Measurements from ENCODE around the gene SLC45A3. TPM values are rescaled to one million over a fixed set of nuclear protein-coding genes. Genes with fewer than 3 reads are reported as not detected.

SLC45A3 gene
- total and polyA plus RNA-seq, 2 of the 8 experiments (the other 6 are each of a cell fraction or from before 2014, with no cell fraction given), result 13.0 to 14.3 TPM

- WGBS, 2 experiments (ENCODE audit: extremely low coverage in 1 of 2, insufficient coverage in 1 of 2, insufficient read length in 1 of 2, insufficient replicate concordance in 2 of 2, low coverage in 1 of 2, low lambda C conversion rate in 2 of 2, missing lambda C conversion rate in 1 of 2), result 86% methylated on average over 8 of the region's 8 CpGs; no CpG with 5 or more reads in 1 of the 2 experiments
- H2AK5ac ChIP-seq (ENCODE audit: low read depth, low read length), result no peak overlapping the region
Observed at GRCh38 chr1:205660361-205660760, 19.9 kb downstream of the SLC45A3 start.

More at GRCh38 chr1:205660361-205660760, 19.9 kb downstream of the SLC45A3 start:
- ChIA-PET CTCF (ENCODE audit: partially characterized antibody) (interaction anchor here (0.9 to 18.5 kb wide), 18 partner anchors 11 to 325 kb away, joined by 3 to 856 read pairs (median 22); partner anchors contain the start of genes ELK4 and SLC45A3), POLR2A (ENCODE audit: partially characterized antibody) (interaction anchor here (0.7 to 19.3 kb wide), 13 partner anchors 9 to 89 kb away, joined by 3 to 241 read pairs (median 4); partner anchors contain the start of gene ELK4)
- H2BK120ac ChIP-seq (replicated peaks; ENCODE audit: low read depth, low read length), result no peak overlapping the region
- no peak overlapping the region for H3K56ac ChIP-seq (replicated peaks; ENCODE audit: insufficient read length, low read depth, low read length)
- no peak overlapping the region for H2BK20ac ChIP-seq (ENCODE audit: low read length)
- H3K36me3 ChIP-seq (ENCODE audit: control insufficient read depth in 2 of 4, insufficient read depth in 4 of 4, low read length in 3 of 4), result peaks cover 2 to 13% (median 7%) of the 10 kb centered on the region in 4 experiments; a peak in 6 of 8 replicates
- no peaks in the 10 kb centered on the region; a peak in 1 of 7 replicates for H3K27me3 ChIP-seq (replicated peaks in 1 of 4; ENCODE audit: control insufficient read depth in 3 of 4, extremely low read depth in 1 of 4, insufficient read depth in 3 of 4, low read length in 3 of 4)
- peaks cover 0 to 3% of the 10 kb centered on the region in 2 experiments; a peak in 1 of 4 replicates for H3K79me2 ChIP-seq (ENCODE audit: control insufficient read depth in 1 of 2, insufficient read depth in 2 of 2, low read length in 2 of 2)
- H2BK12ac ChIP-seq (ENCODE audit: low read depth, low read length), result no peak overlapping the region
- H3K23me2 ChIP-seq (ENCODE audit: low read depth, low read length), result no peaks in the 10 kb centered on the region
- FAIRE-seq, result no peak
- no peak overlapping the region for H4K8ac ChIP-seq (ENCODE audit: extremely low read depth, insufficient read depth, low read length)
- no peak for DNase-seq (ENCODE audit: low read depth in 1 of 2, low spot score in 2 of 2)
- H3K9me3 ChIP-seq (ENCODE audit: insufficient read depth in 2 of 2, low read depth in 1 of 2, low read length in 1 of 2), result no peaks in the 10 kb centered on the region
- no peak overlapping the region for H3K23ac ChIP-seq (ENCODE audit: insufficient read length)
- H2BK5ac ChIP-seq (ENCODE audit: low read depth, low read length), result 0 out of 2 replicates have a peak overlapping the region, but pooled peaks have one; percentile 12
- no peak overlapping the region for H3K27ac ChIP-seq (ENCODE audit: low read depth, low read length)
- H3K14ac ChIP-seq (ENCODE audit: insufficient read length), result no peak overlapping the region
- no peak overlapping the region for H4K91ac ChIP-seq (replicated peaks; ENCODE audit: insufficient read length, low read length)
- no peak overlapping the region for H2AFZ ChIP-seq (ENCODE audit: low read length)
- no peak overlapping the region for H3K9ac ChIP-seq (replicated peaks in 1 of 4; ENCODE audit: extremely low read depth in 1 of 4, low read depth in 3 of 4, low read length in 3 of 4)
- peaks cover 0 to 10% (median 7%) of the 10 kb centered on the region in 4 experiments; a peak in 5 of 7 replicates for H3K4me1 ChIP-seq (replicated peaks in 1 of 4; ENCODE audit: control insufficient read depth in 3 of 4, insufficient read depth in 4 of 4, low read length in 3 of 4)
- no peak overlapping the region for H3K4me3 ChIP-seq (ENCODE audit: extremely low read depth in 1 of 4, insufficient read depth in 2 of 4, low read depth in 3 of 4, low read length in 4 of 4)
- no peak overlapping the region for H4K5ac ChIP-seq (ENCODE audit: insufficient read length, low read depth, low read length)
- H3K4me2 ChIP-seq (ENCODE audit: insufficient read depth in 1 of 2, low read depth in 2 of 2, low read length in 2 of 2), result no peak overlapping the region
- peaks cover 4% of the 10 kb centered on the region; the same call in 1 of the 2 replicates for H3K79me1 ChIP-seq (ENCODE audit: low read depth, low read length)
- peaks cover 1 to 4% of the 10 kb centered on the region in 2 experiments for H4K20me1 ChIP-seq (replicated peaks in 1 of 2; ENCODE audit: control insufficient read depth in 1 of 2, insufficient read depth in 2 of 2, low read length in 2 of 2)
- H3K18ac ChIP-seq (ENCODE audit: extremely low read depth, low read length), result no peak overlapping the region
- H2BK15ac ChIP-seq (ENCODE audit: low read length), result no peak overlapping the region
- TF ChIP-seq JUND (IDR thresholded peaks at IDR 0.05; ENCODE audit: low read length) (no peak), TBP (IDR thresholded peaks at IDR 0.05; ENCODE audit: low read depth, low read length) (no peak), CEBPB (IDR thresholded peaks at IDR 0.05; ENCODE audit: low read depth, low read length) (no peak), YY1 (IDR thresholded peaks at IDR 0.05; ENCODE audit: low read depth, low read length) (no peak), USF2 (IDR thresholded peaks at IDR 0.05; ENCODE audit: low read length) (no peak)
- no peak overlapping the region for H3K4ac ChIP-seq (replicated peaks; ENCODE audit: insufficient read length, low read depth, low read length)

Data from H1 (cell line).